DMS114 treated with DMSO at 0.1 percent for 48 hours (cell line): Measurements from ENCODE around the gene NACA.

Experiments
- DNase-seq: peaks from one replicate; lab custom pipeline; 2025; ENCODE audit not compliant: unreplicated experiment; lab: John Stamatoyannopoulos, UW

Gene NACA

DNA sequence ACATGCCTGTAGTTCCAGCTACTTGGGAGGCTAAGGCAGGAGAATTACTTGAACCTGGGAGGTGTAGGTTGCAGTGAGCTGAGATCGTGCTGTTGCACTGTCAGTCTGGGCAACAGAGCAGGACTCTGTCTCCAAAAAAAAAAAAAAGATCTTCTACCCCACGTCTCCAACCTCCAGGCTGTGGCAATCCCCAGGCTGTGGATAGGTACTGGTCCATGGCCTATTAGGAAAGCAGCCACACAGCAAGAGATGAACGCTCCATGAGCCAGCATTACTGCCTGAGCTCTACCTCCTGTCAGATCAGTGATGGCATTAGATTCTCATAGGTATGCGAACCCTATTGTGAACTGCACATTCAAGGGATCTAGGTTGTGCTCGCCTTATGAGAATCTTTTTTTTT, 30.9 kb downstream of the NACA start:
- DNase-seq, result no peak

DNA sequence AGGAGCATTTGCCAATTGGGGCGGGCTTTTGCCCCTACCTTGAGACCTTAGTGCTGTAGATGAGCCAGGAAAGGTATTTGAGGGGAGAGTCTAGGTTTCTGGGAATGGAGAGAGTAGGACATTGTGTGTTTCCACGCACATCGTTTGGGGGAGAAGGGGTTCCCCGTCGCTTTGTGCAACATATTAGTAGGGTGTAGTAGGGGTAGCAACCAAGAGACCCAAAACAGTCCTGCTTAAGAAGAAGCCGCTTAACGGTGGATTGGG, 36.3 kb downstream of the NACA start:
- no peak for DNase-seq

DNA sequence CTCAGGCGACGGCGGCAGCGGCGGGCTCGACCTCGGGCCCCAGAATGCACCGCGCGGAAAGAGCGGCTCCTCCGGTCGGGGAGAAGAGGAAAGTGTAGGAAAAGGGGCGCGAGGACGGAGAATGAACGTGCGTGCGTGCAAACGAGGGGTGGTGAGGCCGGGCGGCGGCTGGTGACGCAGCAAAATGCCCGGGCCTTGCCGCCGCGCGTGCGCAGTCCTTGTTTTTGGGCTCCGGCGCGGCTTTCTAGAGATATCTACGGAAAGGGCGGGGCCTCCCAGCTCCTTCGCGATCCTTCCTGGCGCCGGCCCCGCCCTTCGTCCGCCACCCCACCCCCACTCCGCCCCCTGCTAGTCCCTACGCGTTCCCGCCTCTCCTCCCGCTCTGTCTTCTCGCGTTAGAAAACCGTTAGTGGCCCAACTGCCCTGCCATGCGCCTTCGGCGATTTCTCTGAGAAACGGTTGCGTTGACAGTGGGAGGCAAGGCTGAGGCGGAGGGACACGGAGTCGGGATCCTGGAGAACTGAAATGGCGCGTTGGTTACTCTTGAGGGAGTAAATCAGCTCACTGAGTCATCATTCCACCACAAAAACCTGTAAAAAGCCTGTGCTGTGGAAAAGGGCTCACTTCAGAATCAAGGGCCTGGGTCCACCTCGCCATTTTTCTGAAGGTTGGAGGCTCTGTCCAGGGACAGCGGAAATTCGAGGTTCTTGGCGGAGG, 36.8 kb downstream of the NACA start, which contains the start of gene PTGES3:
TSS of gene PTGES3 (minus strand) at position 156 of the 717 bp plus-strand sequence. CDS start 285 bp downstream, outside the sequence.
- peak; percentile 97 for DNase-seq

DNA sequence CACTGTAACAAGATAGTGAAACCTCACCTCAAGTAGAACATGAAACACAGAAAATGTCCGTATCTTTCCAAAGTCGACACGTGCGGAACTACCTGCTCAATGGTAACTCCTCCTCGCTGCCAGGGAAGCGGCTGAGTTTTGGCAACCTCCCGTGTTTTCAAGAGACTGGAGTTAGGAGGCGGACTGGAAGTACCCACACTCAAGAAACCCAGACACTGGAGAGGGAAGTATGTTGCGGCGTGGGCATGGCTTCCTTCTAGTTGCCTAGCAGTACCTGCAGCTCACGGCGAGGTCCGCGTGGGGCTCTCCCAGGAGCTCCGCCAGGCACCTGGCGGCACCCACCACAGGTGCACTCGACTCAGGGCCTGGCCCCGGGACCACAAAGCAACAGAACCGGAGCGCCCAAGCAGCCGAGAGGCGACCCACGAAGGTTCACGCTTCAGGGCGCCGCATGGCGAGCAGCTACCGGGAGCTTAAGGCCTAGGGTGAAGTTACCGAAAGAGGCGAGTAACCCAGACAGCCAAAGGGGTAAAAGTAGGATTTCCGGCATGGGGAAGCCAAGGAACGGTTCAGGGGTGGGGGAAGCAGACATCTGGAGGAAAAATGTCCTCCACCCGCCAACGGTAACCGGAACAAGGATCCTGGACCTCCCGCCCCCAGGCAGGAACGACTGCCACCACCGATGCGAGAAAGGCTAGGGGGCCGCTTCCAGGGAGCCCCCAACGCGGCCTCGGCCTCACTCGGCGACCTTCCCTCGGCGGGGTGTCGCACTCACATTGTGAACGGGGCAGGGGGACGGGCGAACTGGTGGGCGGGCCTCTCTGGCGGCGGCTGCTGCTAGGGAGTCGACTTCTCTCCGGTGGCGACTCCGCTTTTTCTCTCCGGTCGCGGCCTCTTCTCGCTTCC, 37.6 kb downstream of the NACA start:
- DNase-seq, result no peak

DNA sequence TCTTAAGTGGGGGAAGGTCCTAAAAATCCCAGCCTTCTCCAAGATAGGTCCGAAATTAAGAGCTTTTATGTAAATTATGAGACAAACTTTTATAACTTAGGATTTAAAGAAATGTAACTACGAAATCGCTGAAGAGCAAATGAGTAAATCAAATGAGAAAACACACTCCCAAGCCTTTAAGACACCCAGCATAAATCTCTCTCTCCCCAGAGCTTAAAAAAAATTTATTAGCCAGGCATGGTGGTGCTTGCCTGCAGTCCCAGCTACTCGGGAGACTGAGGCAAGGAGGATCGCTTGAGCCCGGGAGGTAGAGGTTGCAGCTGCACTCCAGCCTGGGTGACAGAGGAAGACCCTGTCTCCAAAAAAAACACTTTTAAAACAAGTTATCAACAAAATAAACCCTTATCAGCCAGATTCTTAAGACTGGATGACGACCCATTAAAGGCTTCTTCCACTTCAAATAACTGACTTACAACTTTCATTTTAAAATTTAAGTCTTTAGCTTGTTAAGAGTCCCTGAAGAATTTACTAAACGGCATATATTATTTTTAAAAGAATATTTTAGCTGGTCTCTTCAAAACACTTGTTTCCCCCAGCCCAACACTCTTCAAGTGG, 40.2 kb downstream of the NACA start:
- DNase-seq, result no peak

DNA sequence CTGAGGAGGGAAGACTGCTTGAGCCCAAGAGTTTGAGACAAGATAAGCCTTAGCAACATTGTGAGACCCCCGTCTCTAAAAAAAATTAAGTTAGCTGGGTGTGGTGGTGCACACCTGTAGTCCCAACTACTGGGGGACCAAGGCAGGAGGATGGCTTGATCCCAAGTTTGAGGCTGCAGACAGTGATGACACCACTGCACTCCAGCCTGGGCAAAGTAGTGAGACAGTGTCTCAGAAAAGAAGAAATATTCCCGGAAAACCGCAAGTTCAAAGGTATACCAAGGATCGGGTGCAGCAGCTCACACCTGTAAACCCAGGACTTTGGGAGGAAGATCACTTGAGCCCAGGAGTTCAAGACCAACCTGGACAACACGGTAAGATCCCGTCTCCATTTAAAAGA, 42.8 kb downstream of the NACA start:
- no peak for DNase-seq

DNA sequence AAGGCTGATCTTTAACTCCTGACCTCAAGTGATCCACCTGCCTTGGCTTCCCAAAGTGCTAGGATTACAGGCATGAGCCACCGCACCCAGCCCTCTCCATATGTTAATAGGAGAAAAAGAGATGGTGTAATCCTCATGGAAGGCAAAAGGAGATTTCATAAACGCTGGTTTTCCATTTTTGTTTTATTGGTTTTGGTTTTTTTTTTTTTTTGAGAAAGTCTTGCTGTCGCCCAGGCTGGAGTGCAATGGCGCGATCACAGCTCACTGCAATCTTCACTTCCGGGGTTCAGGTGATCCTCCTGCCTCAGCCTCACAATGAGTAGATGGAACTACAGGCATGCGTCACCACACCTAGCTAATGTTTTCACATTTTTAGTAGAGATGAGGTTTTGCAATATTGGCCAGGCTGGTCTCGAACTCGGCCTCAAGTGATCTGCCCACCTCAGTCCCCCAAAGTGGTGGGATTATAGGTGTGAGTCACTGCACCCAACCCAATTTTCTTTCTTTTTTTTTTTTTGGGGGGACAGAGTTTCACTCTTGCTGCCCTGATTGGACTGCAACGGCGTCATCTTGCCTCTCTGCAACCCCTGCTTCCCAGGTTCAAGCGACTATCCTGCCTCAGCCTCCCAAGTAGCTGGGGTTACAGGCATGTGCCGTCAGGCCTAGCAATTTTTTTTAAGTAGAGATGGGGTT, 45.1 kb downstream of the NACA start:
- no peak for DNase-seq

DNA sequence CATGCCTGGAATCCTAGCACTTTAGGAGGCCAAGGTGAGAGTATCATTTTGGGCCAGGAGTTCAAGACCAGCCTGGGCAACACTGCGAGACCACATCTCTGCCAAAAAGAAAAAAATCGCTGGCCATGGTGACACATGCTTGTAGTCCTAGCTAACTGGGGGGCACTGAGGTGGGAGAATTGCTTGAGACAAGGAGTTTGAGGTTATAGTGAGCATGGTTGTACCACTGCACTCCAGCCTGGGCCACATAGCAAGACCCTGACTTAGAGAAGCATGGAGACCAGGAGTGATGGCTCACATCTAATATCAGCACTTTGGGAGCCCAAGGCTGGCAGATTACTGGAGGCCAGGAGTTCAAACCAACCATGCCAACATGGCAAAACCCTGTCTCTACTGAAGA, 46.2 kb downstream of the NACA start:
- no peak for DNase-seq

DNA sequence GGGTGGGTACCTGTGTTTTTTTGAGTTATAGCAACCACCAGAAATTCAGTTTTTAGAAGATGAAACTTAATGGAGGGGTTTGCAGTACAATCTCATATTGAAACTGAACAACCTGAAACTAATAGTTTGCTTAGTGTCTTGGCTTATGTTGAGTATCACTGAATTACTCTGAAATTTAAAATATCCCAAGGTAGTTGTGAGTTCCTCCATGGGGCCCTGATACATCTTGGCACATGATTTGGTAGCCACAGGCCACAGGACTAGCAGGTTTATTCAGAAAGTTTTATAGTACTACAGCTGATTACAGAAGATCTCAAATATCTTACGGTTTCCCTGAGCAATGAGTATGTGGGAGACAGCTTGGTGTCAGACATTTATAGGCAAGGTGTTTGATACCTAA, 47.4 kb downstream of the NACA start:
- no peak for DNase-seq

DNA sequence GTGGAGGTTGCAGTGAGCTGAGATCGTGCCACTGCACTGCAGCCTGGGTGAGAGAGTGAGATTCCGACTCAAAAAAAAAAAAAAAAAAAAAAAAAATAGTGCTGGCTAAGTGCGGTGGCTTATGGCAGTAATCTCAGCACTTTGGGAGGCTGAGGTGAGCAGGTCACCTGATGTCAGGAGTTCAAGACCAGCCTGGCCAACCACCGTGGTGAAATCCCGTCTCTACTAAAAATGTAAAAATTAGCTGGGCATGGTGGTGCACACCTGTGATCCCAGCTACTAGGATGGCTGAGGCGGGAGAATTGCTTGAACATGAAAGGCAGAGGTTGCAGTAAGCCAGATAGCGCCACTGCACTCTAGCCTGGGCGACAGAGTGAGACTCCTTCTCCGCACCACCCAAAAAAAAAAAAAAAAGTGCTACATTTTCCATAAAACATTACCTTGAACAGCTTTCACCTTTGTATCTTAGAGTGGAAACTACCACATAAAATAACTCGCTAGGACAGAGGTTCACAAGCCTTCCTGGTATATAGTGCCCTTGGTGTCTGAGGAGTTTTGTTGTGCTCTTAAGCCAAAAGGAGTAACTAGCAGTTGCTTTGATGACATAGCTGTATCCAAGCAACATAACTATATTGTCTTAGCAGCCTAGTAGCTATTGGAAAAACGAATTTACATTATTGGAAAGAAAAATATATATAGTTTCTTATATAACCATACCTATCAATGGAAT, 48.1 kb downstream of the NACA start:
- no peak for DNase-seq

DNA sequence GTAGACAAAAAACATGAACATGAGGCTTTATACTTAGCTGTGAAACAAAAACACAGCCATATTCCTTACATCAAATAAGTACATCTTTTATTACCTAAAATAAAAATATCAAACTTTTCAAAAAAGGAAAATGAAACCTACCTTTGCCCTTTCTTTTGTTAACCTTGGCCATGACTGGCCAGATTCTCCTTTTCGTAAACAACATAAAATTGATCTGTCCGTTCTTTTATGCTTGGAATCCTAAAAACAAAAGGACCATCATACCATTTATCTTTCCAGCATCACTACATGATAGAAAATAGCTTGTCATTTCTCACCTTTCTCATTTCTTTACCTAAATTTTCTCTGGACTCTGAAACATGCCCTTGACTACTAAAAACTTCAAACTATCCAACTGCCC, 53.5 kb downstream of the NACA start:
- DNase-seq, result no peak

DNA sequence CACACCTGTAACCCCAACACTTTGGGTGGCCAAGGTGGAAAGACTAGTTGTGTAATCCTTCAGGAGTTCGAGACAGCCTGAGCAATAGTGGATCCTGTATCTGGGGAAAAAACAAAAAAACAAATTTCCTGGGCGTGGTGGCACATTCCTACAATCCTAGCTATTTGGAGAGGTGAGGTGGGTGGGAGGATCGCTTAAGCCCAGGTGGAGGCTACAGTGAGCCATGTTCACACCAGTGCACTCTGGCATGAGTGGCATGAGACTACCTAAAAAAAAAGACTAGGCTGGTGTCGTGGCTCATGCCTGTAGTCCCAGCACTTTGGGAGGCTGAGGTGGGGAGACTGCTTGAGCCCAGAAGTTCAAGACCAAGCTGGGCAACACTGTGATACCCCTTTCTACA, 54.3 kb downstream of the NACA start:
- DNase-seq, result no peak

DNA sequence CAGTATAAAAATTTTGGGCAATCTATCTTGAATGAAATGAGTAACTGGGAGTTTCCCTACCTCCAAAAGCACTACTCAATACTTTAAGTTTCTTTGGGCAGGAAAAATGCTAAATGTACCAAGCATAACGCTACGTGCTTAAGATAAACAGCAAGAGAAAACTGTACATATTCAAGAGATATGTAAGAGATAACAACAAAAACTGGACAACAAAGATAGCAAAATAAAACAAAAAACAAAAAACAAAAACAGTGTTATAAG, 57.0 kb downstream of the NACA start:
- DNase-seq, result no peak
